Bronchial epithelial cell (primary cell): ENCODE measurements around the gene CALML5. TPM values are rescaled to one million over a fixed set of nuclear protein-coding genes. Genes with fewer than 3 reads are reported as not detected.

ENCODE experiments used
- DNase-seq: peaks from one replicate; pipeline ENCODE4 v3.0.0-alpha.2; 2010; ENCODE audit warnings: low read depth
- FAIRE-seq: peaks from 2 replicates; lab custom pipeline; 2011; peaks lifted over from hg19 to GRCh38; lab: Jason Lieb, UNC
- H3K27me3 ChIP-seq: 2 replicates; pipeline ENCODE4 v1.5.1; 2011; ENCODE audit warnings: low read length; ENCODE audit not compliant: control insufficient read depth, insufficient read depth
- H3K36me3 ChIP-seq: 2 replicates; pipeline ENCODE4 v1.5.1; 2011; ENCODE audit warnings: low read length; ENCODE audit not compliant: control insufficient read depth, insufficient read depth
- H3K4me3 ChIP-seq: 2 replicates; pipeline ENCODE4 v1.5.1; 2011; ENCODE audit warnings: mild to moderate bottlenecking, low read depth, low read length, control low read depth
- CTCF ChIP-seq: IDR thresholded peaks from 2 replicates; pipeline ENCODE4 v1.5.1; 2011; ENCODE audit warnings: mild to moderate bottlenecking, moderate library complexity, low read length, control low read depth, inconsistent platforms; ENCODE audit not compliant: insufficient read depth, severe bottlenecking
- total RNA-seq: library from RNA; depleted of rRNA; stranded (reverse); fragments of >200 nt; gene quantifications from 2 replicates; pipeline ENCODE4 v1.2.1, GENCODE V29; 2014

The CALML5 gene
- total RNA-seq, 1 donor from 2014 or later, result 0.79 TPM

- FAIRE-seq (no peak), DNase-seq (no peak)
- no peak overlapping the region for H3K4me3 ChIP-seq
- no peaks in the 10 kb centered on the region for H3K36me3 ChIP-seq
- H3K27me3 ChIP-seq, result no peaks in the 10 kb centered on the region
- TF ChIP-seq CTCF, result no peak
Measured at GRCh38 chr10:5531558-5532306, 32.4 kb upstream of the CALML5 start.

- DNase-seq (no peak), FAIRE-seq (no peak)
- Histone ChIP-seq H3K4me3 (no peak overlapping the region), H3K36me3 (no peaks in the 10 kb centered on the region), H3K27me3 (no peaks in the 10 kb centered on the region)
- no peak for TF ChIP-seq CTCF
Measured at GRCh38 chr10:5530846-5531557, 31.6 kb upstream of the CALML5 start.

- Histone ChIP-seq H3K36me3 (no peaks in the 10 kb centered on the region), H3K4me3 (no peak overlapping the region), H3K27me3 (no peaks in the 10 kb centered on the region)
- FAIRE-seq, result peak; percentile 97
- no peak for DNase-seq
- no peak for TF ChIP-seq CTCF
Measured at GRCh38 chr10:5530412-5530806, 31.0 kb upstream of the CALML5 start.

GRCh38 chr10:5529702-5530411 is 30.5 kb upstream of the CALML5 start:
- FAIRE-seq (no peak), DNase-seq (no peak)
- H3K36me3 ChIP-seq, result no peaks in the 10 kb centered on the region
- no peaks in the 10 kb centered on the region for H3K27me3 ChIP-seq
- no peak for TF ChIP-seq CTCF
- H3K4me3 ChIP-seq, result no peak overlapping the region

- DNase-seq, result no peak
- H3K27me3 ChIP-seq, result no peaks in the 10 kb centered on the region
- no peaks in the 10 kb centered on the region for H3K36me3 ChIP-seq
- TF ChIP-seq CTCF, result no peak
- no peak for FAIRE-seq
- no peak overlapping the region for H3K4me3 ChIP-seq
Measured at GRCh38 chr10:5528989-5529701, 29.8 kb upstream of the CALML5 start.
